ENCODE results near the gene CSF3R. TPM values are rescaled to one million over a fixed set of nuclear protein-coding genes. Genes with fewer than 3 reads are reported as not detected.

The CSF3R gene
- total RNA-seq, 1 donor from 2014 or later = not detected

GRCh38 chr1:36475910-36476604 is 6.7 kb downstream of the CSF3R start:
- no peak overlapping the region for H3K4me3 Mint-ChIP-seq
- H3K27me3 Mint-ChIP-seq = no peaks in the 10 kb centered on the region
- TF ChIP-seq, protein P1, sequence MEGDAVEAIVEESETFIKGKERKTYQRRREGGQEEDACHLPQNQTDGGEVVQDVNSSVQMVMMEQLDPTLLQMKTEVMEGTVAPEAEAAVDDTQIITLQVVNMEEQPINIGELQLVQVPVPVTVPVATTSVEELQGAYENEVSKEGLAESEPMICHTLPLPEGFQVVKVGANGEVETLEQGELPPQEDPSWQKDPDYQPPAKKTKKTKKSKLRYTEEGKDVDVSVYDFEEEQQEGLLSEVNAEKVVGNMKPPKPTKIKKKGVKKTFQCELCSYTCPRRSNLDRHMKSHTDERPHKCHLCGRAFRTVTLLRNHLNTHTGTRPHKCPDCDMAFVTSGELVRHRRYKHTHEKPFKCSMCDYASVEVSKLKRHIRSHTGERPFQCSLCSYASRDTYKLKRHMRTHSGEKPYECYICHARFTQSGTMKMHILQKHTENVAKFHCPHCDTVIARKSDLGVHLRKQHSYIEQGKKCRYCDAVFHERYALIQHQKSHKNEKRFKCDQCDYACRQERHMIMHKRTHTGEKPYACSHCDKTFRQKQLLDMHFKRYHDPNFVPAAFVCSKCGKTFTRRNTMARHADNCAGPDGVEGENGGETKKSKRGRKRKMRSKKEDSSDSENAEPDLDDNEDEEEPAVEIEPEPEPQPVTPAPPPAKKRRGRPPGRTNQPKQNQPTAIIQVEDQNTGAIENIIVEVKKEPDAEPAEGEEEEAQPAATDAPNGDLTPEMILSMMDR (IDR thresholded peaks at IDR 0.05) = no peak
- H3K4me1 Mint-ChIP-seq = peaks cover 3% of the 10 kb centered on the region
- intact Hi-C loops (cut with micrococcal nuclease) = no loop called here
- DNase-seq (no peak), ATAC-seq (ENCODE audit: low read depth) (no peak)
- ChIA-PET CTCF (no interaction called here), POLR2A (interaction anchor here (0.7 to 1.0 kb wide), 2 partner anchors 11 to 12 kb away, joined by 3 to 4 read pairs; partner anchors contain the start of gene MRPS15)
- no peak overlapping the region for H3K27ac Mint-ChIP-seq
- no peaks in the 10 kb centered on the region for H3K9me3 Mint-ChIP-seq
- H3K36me3 Mint-ChIP-seq (ENCODE audit: low read depth) = no peaks in the 10 kb centered on the region

DNA sequence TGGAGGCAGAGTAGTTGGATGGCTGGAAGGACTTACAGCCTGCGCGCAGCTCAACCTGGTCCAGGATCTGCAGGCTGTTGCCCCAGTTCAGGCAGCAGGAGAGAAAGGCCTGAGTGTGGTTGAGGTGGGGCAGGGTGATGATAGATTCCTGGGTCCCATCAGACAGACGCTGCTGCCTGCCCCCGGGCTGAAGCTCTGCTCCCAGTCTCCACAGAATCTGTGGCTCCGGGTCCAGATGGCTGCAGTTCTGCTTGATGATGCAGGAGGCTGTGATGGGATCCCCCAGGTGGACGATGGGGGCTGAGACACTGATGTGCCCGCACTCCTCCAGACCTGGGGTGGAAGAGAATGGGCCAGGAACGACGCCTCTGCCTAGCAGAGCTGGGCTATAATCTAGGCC is 7.4 kb downstream of the CSF3R start:
- ChIA-PET CTCF (no interaction called here), POLR2A (interaction anchor here (1.2 kb wide), 1 partner anchor 25 kb away, joined by 3 read pairs; the partner anchor contains the start of gene OSCP1)
- DNase-seq (no peak), ATAC-seq (ENCODE audit: low read depth) (no peak)
- no peaks in the 10 kb centered on the region for H3K9me3 Mint-ChIP-seq
- H3K4me3 Mint-ChIP-seq = no peak overlapping the region
- H3K36me3 Mint-ChIP-seq (ENCODE audit: low read depth) = no peaks in the 10 kb centered on the region
- no peaks in the 10 kb centered on the region for H3K27me3 Mint-ChIP-seq
- H3K4me1 Mint-ChIP-seq = peaks cover 3% of the 10 kb centered on the region
- TF ChIP-seq, protein P1 (IDR thresholded peaks at IDR 0.05) = no peak
- intact Hi-C loops (cut with micrococcal nuclease) = no loop called here
- H3K27ac Mint-ChIP-seq = no peak overlapping the region

DNA sequence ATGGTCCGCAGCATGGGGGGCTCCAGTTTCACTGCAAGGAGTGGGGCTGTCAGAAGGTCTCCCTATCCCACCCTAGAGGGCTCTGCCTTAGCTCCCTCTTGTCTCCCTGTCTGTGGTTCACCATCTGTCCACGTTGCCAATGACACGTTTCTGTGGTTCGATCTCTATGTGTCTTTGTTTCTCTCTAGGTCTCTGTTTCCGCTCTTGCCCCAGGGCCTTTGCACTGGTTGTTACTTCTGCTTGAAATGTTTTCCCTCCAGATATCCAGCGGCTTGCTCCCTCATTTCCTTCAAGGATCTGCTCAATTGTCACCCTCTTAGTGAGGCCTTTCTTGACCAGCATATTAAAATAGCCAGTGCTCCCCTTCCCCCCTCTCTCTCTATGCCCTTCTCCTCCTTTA is 10.1 kb downstream of the CSF3R start:
- CTCF ChIA-PET = no interaction called here
- H3K27ac Mint-ChIP-seq = no peak overlapping the region
- ATAC-seq (ENCODE audit: low read depth) = no peak
- intact Hi-C loops (cut with micrococcal nuclease) = no loop called here
- DNase-seq = no peak
- H3K4me3 Mint-ChIP-seq = no peak overlapping the region
- no peaks in the 10 kb centered on the region for H3K36me3 Mint-ChIP-seq (ENCODE audit: low read depth)
- H3K4me1 Mint-ChIP-seq = peaks cover 3% of the 10 kb centered on the region
- H3K27me3 Mint-ChIP-seq = no peaks in the 10 kb centered on the region
- H3K9me3 Mint-ChIP-seq = no peaks in the 10 kb centered on the region
- POLR2A ChIA-PET = no interaction called here
- TF ChIP-seq, protein P1 (IDR thresholded peaks at IDR 0.05) = no peak

DNA sequence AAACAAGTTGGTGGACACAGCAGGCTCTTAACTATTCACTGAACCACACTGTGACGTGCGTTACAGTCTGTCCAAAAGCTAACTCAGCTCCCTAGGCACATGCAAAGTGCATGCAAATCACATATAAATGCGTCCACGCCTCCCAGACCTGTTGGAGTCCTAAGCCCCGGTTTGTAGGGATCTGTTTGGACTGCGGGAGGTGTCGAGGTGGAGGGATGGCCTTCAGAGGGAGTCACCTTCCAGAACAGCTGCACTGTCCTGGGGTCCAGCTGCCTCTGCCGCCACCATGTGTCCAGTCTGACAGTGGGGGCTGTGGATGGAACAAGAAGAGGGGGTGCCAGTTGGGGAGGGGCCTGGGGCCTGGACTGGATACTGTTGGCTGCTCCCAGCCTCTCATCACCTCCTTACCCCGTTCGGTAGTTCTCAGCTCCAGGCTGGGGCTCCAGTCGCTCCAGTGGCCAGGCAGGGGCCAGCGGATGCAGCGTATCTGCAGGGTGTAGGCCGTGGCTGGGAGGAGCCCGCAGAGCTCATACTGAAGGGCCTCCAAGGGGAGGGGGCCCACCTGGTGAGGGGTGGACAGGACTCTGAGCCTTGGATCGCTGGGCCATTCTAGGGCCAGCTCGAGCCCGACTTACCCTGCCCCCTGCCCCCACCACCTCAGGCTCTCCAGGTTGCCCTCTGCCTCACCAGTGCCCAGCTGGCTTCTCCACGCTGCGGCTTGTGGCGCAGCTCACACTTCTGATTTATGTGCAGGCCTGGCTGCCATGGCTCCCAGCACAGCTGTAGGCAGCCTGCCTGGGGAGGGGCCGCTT is 10.7 kb downstream of the CSF3R start:
- DNase-seq = no peak
- Mint-ChIP-seq H3K9me3 (no peaks in the 10 kb centered on the region), H3K27me3 (no peaks in the 10 kb centered on the region), H3K36me3 (ENCODE audit: low read depth) (no peaks in the 10 kb centered on the region), H3K4me3 (no peak overlapping the region), H3K4me1 (peaks cover 3% of the 10 kb centered on the region), H3K27ac (no peak overlapping the region)
- no peak for ATAC-seq (ENCODE audit: low read depth)
- intact Hi-C loops (cut with micrococcal nuclease) = no loop called here
- CTCF ChIA-PET = no interaction called here
- POLR2A ChIA-PET = no interaction called here
- TF ChIP-seq, protein P1 (IDR thresholded peaks at IDR 0.05) = no peak

- ATAC-seq (ENCODE audit: low read depth) = no peak
- no peak overlapping the region for H3K4me3 Mint-ChIP-seq
- intact Hi-C loops (cut with micrococcal nuclease) = no loop called here
- H3K4me1 Mint-ChIP-seq = peaks cover 10% of the 10 kb centered on the region
- no peak overlapping the region for H3K27ac Mint-ChIP-seq
- TF ChIP-seq, protein P1 (IDR thresholded peaks at IDR 0.05) = no peak
- H3K27me3 Mint-ChIP-seq = no peaks in the 10 kb centered on the region
- POLR2A ChIA-PET = interaction anchor here (0.6 kb wide), 1 partner anchor 566 kb away, joined by 7 read pairs; no protein-coding TSS in a partner anchor
- peaks cover 2% of the 10 kb centered on the region for H3K36me3 Mint-ChIP-seq (ENCODE audit: low read depth)
- no peak for DNase-seq
- H3K9me3 Mint-ChIP-seq = no peaks in the 10 kb centered on the region
- CTCF ChIA-PET = no interaction called here
Observed at GRCh38 chr1:36469163-36469562, 13.6 kb downstream of the CSF3R start.
